Activated T-helper 2 cell treated with anti-CD3 and anti-CD28 coated beads, Interferon-gamma antibody, Interleukin-2, Interleukin-4, amounts not matched to agents 10 μg/mL and 5 μg/mL and 100 μg/mL, durations not matched to agents 14 hours and 24 hours and 36 hours (primary cell): Measurements from ENCODE around the gene RASA1. TPM values are rescaled to one million over a fixed set of nuclear protein-coding genes. Genes with fewer than 3 reads are reported as not detected.
A peak's percentile ranks its signal among the peaks of the same experiment; 100 is the strongest.

Source experiments
- DNase-seq: peaks from one replicate; pipeline ENCODE4 v3.0.0; 2021; ENCODE audit warnings: low spot score
- H3K27ac Mint-ChIP-seq: one replicate; pipeline ENCODE4 v1.8.0; 2021; ENCODE audit warnings: mixed read lengths
- H3K27me3 Mint-ChIP-seq: one replicate; pipeline ENCODE4 v1.8.0; 2021; ENCODE audit warnings: low read depth, mixed read lengths
- H3K36me3 Mint-ChIP-seq: one replicate; pipeline ENCODE4 v1.8.0; 2021; ENCODE audit warnings: low read depth, mixed read lengths
- H3K4me1 Mint-ChIP-seq: one replicate; pipeline ENCODE4 v1.8.0; 2021; ENCODE audit warnings: low read depth, mixed read lengths
- H3K4me3 Mint-ChIP-seq: one replicate; pipeline ENCODE4 v1.8.0; 2021; ENCODE audit warnings: low read depth, mild to moderate bottlenecking, moderate library complexity, mixed read lengths
- H3K9me3 Mint-ChIP-seq: one replicate; pipeline ENCODE4 v1.8.0; 2021; ENCODE audit warnings: mixed read lengths
- intact Hi-C: fragments of 100-400 bp; cut with micrococcal nuclease; formaldehyde crosslinking; loops from one replicate; pipeline ENCODE4 v1.15.1; 2023
- total RNA-seq: library from RNA; stranded (reverse); gene quantifications from 2 replicates; pipeline ENCODE4 v1.2.3, GENCODE V29; 2022

The RASA1 gene
- total RNA-seq, 1 donor from 2014 or later, result 21.1 TPM

DNA sequence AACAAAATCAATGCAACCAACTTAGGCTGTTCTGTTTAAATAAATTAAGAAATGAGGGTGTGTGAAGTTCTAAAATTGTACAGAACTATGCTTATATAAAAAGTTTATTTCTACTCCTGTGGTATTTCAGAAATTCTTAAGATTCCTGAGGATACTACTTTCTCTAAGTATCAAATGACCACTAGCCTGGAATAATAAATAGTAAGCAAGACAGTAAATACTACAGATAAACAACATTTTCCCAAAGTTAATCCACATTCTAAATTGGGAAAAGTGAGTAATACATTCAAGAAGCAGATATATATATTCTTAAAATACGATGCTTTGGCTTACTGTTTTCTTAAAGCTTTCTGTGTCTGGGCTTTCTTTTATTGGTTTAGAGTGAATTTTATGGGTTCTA, 115.5 kb downstream of the RASA1 start:
- Mint-ChIP-seq H3K36me3 (peaks cover 51% of the 10 kb centered on the region), H3K9me3 (no peaks in the 10 kb centered on the region), H3K4me3 (no peak overlapping the region), H3K4me1 (peaks cover 3% of the 10 kb centered on the region), H3K27ac (no peak overlapping the region), H3K27me3 (no peaks in the 10 kb centered on the region)
- DNase-seq, result no peak
- intact Hi-C loops, result no loop called here

DNA sequence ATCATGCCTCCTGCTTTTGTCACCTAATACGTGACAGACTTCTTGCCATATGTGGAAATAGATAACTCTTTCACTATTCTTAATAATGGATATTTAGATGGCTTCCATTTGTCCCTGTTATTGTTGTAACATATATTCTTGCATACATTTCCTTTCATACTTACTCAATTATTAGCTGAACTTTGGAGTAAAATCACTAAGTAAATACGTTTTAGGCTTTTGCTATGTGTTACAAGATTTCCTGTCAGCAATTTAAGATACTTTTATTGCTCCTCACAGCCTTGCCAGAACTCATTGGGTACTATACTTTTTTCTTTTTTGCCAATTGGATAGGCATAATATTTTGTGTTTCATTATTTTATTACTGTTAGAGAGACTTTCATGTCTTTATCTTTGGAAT, 118.1 kb downstream of the RASA1 start:
- no peak overlapping the region for H3K4me3 Mint-ChIP-seq
- H3K36me3 Mint-ChIP-seq, result peaks cover 56% of the 10 kb centered on the region
- no peak for DNase-seq
- H3K27me3 Mint-ChIP-seq, result no peaks in the 10 kb centered on the region
- no peak overlapping the region for H3K27ac Mint-ChIP-seq
- intact Hi-C loops, result no loop called here
- peaks cover 9% of the 10 kb centered on the region for H3K4me1 Mint-ChIP-seq
- no peaks in the 10 kb centered on the region for H3K9me3 Mint-ChIP-seq

DNA sequence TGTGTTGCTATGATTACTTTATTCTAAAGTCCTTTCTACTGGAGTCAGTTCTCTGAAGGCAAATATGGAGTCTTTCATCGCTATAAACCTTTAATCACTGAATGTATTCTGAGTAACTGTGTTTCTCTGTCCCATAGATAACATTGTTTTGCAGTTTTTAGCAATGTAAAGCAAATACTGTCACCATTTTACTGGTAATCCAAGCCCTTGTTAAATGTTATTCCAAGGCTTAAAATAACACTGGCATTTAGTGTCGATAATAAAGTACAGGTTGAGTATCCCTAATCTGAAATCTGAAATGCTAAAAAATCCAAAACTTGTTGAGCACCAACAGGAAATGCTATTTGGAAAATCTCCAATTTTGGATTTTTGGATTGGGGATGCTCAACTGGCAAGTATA, 120.4 kb downstream of the RASA1 start:
- Mint-ChIP-seq H3K9me3 (no peaks in the 10 kb centered on the region), H3K27ac (no peak overlapping the region), H3K36me3 (peaks cover 71% of the 10 kb centered on the region), H3K27me3 (no peaks in the 10 kb centered on the region), H3K4me3 (no peak overlapping the region), H3K4me1 (peaks cover 9% of the 10 kb centered on the region)
- no peak for DNase-seq
- intact Hi-C loops, result no loop called here

DNA sequence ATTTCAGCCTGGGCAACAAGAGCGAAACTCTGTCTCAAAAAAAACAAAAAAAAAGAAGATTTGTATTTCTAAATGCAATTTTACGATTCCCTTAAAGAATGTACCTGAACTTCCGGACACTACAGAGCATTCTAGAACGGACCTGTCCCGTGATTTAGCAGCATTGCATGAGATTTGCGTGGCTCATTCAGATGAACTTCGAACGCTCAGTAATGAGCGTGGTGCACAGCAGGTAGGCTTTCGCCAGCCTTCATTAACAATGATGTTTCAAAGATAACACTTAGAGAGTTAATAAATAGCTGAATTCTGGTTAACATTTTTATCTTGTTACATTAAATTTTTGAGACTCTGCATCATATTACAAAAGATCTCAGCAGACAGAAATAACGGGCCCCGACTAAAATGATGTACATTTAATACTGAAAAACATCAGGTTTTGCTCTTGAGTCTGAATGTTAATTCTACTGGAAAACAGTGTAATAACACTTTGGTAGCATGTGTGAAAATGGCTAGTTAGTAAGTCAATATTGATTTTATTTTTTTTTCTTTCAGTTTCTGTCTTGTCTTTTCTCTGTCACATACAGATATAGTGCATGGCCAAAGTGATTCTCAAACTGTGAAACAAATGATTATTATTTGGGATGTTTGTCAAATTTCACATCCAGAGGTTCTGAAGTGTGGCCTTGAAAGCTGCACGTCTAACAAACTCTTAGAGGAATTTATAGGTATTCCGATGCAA, 121.8 kb downstream of the RASA1 start:
- peaks cover 9% of the 10 kb centered on the region for H3K4me1 Mint-ChIP-seq
- no peak overlapping the region for H3K4me3 Mint-ChIP-seq
- intact Hi-C loops, result loop anchor here (5.0 kb wide), 1 partner anchor 42 kb away; no protein-coding TSS in a partner anchor
- H3K9me3 Mint-ChIP-seq, result no peaks in the 10 kb centered on the region
- no peak overlapping the region for H3K27ac Mint-ChIP-seq
- no peaks in the 10 kb centered on the region for H3K27me3 Mint-ChIP-seq
- DNase-seq, result no peak
- H3K36me3 Mint-ChIP-seq, result peaks cover 72% of the 10 kb centered on the region

DNA sequence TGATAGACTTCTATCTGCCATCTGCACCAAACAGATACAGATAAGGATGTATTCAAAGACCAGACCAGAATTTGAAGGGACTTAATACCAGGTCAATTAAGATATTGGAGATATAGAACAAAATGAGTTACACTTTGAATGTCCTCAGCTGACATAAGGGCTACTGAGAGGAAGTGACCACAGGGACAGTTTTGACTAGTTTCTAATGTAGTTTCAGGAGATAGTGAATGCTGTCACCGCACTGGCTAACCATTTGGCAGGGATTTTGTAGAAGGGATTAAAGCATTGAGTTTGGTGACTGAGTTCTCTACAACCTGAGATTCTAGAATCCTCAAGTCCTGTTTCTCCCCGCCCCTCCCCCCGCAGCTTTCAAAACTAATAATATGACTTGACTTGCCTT, 122.4 kb downstream of the RASA1 start:
- DNase-seq, result no peak
- no peaks in the 10 kb centered on the region for H3K27me3 Mint-ChIP-seq
- intact Hi-C loops, result loop anchor here (5.0 kb wide), 1 partner anchor 43 kb away; no protein-coding TSS in a partner anchor
- H3K27ac Mint-ChIP-seq, result no peak overlapping the region
- H3K9me3 Mint-ChIP-seq, result no peaks in the 10 kb centered on the region
- H3K4me1 Mint-ChIP-seq, result peaks cover 9% of the 10 kb centered on the region
- peaks cover 78% of the 10 kb centered on the region for H3K36me3 Mint-ChIP-seq
- no peak overlapping the region for H3K4me3 Mint-ChIP-seq

DNA sequence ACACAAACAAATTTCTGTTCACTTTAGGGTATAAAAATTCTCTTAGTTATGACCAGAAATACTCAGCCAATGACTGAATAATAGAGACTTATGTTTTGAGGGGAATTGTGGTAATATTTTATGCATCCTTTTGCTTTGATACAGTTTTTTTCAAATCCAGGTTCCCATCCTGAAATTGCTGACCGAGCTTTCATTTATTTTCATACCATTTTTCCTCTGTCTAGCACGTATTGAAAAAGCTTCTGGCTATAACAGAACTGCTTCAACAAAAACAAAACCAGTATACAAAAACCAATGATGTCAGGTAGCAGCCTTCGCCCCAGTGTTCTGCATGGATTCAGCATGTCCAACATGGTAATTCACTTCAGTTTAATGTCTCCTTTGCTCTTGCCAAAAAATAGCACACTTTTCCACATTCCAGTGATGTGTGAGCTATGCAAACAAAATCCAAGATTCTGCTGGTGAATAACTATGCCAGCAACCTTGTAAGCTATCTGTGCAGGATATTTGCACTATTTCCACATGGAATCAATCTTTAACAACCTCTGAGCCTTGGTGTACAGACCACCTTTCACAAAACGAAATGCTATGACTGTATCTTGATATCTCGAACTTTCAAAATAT, 123.0 kb downstream of the RASA1 start:
- Mint-ChIP-seq H3K4me1 (peaks cover 9% of the 10 kb centered on the region), H3K27me3 (no peaks in the 10 kb centered on the region), H3K4me3 (no peak overlapping the region), H3K9me3 (no peaks in the 10 kb centered on the region), H3K27ac (no peak overlapping the region), H3K36me3 (peaks cover 82% of the 10 kb centered on the region)
- DNase-seq, result no peak
- intact Hi-C loops, result loop anchor here (5.0 kb wide), 1 partner anchor 43 kb away; no protein-coding TSS in a partner anchor

DNA sequence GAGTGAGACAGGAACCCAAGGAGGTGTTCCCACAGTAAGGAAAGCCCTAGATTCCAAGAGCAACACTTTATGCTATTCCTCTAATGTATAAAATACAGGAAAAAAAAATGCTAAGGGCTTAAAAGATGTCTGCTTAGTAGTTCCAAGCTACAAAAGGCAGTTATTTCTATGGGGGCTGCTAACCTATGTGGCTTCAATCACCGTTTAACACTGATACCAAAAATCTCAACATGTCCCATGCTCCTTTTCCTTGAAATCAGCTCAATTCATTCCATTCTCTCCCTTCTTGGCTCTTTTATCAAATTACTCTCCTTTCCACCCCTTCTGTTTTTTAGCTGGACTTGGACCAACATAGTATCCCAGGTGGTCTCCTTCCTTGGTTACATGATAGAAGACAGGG, 124.5 kb downstream of the RASA1 start:
- Mint-ChIP-seq H3K27me3 (no peaks in the 10 kb centered on the region), H3K4me1 (peaks cover 15% of the 10 kb centered on the region), H3K36me3 (peaks cover 79% of the 10 kb centered on the region), H3K4me3 (no peak overlapping the region), H3K27ac (no peak overlapping the region), H3K9me3 (no peaks in the 10 kb centered on the region)
- DNase-seq, result no peak
- intact Hi-C loops, result loop anchor here (5.0 kb wide), 1 partner anchor 45 kb away; no protein-coding TSS in a partner anchor

DNA sequence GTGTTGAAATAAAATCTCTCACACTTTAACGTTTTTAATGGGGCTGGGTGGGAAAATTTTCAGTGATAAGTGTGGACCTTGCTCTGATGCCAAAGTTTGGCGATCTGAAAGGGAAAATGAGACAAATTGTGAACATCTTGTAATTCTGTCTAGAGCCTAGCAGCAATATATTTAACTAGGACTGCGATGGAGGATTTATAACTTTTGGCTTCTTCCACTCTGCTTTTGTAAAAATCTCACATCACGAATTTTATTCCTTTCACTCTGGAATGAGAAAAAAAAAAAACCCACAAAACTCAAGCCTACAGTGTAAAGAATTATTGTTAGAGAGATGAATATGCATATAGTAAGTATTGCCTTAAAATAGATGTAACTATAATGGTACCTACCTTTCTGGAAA, 125.1 kb downstream of the RASA1 start:
- Mint-ChIP-seq H3K27ac (peak overlapping the region; percentile 34), H3K9me3 (no peaks in the 10 kb centered on the region), H3K4me3 (no peak overlapping the region), H3K4me1 (peaks cover 15% of the 10 kb centered on the region), H3K27me3 (no peaks in the 10 kb centered on the region), H3K36me3 (peaks cover 80% of the 10 kb centered on the region)
- intact Hi-C loops, result loop anchor here (5.0 kb wide), 1 partner anchor 46 kb away; no protein-coding TSS in a partner anchor
- DNase-seq, result no peak

DNA sequence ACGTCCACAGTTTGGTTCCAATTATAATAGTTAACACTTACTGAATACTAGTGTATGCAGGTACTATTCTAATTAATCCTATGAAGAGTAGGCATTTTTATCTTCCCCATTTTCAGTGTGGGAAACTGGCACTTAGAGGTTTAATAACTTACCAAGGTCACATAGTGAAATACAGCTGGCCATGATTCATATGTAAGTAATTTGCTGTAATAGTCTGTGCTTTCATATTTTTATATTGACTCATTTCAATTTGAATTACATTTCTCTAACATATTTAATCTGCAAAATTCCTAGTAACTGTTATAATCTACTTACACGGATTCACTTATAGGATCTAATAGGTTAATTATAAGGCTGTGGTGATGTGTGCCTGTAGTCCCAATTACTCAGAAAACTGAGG, 125.6 kb downstream of the RASA1 start:
- Mint-ChIP-seq H3K4me3 (no peak overlapping the region), H3K9me3 (no peaks in the 10 kb centered on the region), H3K27me3 (no peaks in the 10 kb centered on the region), H3K4me1 (peaks cover 15% of the 10 kb centered on the region), H3K36me3 (peaks cover 79% of the 10 kb centered on the region), H3K27ac (no peak overlapping the region)
- no peak for DNase-seq
- intact Hi-C loops, result loop anchor here (5.0 kb wide), 1 partner anchor 46 kb away; no protein-coding TSS in a partner anchor

DNA sequence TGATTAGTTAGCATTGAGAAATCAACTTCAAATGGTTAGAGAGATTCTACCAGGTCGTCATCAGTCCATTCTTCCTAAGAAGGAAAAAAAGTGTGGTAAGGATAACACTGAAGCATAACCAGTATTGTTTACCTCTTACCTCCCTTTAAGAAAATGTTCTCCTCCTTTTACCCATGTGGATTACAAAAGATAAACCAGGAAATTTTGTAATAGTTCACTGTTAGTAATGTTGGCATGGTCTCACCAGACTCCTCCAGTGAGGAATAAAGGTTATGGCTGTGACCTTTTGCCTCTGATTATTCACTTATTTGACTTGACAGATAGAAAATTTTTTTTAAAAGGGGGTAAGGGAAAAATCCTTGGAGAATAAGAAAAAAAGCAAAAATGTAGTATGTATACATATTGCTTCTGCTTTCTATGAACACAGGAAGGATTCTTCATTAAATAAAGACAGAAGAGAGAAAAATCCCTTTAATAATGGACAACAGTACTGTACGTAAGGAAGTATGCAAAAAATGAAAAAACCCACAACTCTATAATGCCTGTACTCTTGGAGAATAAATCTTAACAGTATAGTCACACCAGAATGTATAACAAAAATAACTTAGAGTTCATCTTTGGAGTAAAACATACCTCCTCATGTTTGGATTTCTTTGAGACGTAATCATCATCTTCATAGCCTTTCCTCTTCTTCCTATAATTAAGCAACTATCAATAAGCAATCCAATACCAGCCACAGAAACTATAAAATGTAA, 126.9 kb downstream of the RASA1 start:
- Mint-ChIP-seq H3K9me3 (no peaks in the 10 kb centered on the region), H3K27ac (no peak overlapping the region), H3K27me3 (no peaks in the 10 kb centered on the region), H3K36me3 (peaks cover 86% of the 10 kb centered on the region), H3K4me1 (peaks cover 13% of the 10 kb centered on the region), H3K4me3 (no peak overlapping the region)
- intact Hi-C loops, result loop anchor here (5.0 kb wide), 1 partner anchor 47 kb away; no protein-coding TSS in a partner anchor
- no peak for DNase-seq

DNA sequence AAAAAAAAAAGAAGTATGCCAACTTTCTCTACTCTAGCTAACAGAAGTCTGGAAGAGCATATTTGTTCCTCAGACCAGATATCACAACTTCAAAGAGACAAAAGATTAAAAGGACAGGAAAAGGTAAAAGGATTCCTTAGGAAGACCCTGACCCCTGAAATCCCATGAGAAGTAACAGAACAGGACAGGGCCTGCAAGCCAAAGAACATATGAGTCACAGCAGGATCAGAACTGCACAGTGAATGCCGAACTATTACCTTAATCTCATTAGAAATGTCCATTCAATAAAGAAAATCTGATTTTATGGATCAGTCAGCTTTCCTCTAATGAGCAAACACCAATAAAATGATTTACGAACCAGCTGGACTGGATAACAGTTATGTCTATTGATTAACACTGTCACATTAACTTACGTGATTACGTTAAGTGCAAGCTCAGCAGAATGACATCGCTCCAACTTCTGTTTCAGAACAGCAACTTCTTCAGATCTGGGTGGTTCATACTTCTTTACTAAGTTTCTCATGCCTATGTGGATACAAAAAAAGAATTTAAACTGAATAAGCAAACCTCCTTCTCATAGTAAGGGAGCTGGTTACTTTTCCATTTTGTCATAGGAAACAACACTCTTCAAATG, 131.4 kb downstream of the RASA1 start:
- peaks cover 72% of the 10 kb centered on the region for H3K36me3 Mint-ChIP-seq
- H3K4me1 Mint-ChIP-seq, result peaks cover 13% of the 10 kb centered on the region
- H3K27me3 Mint-ChIP-seq, result no peaks in the 10 kb centered on the region
- H3K4me3 Mint-ChIP-seq, result no peak overlapping the region
- no peak overlapping the region for H3K27ac Mint-ChIP-seq
- intact Hi-C loops, result no loop called here
- H3K9me3 Mint-ChIP-seq, result no peaks in the 10 kb centered on the region
- DNase-seq, result no peak

DNA sequence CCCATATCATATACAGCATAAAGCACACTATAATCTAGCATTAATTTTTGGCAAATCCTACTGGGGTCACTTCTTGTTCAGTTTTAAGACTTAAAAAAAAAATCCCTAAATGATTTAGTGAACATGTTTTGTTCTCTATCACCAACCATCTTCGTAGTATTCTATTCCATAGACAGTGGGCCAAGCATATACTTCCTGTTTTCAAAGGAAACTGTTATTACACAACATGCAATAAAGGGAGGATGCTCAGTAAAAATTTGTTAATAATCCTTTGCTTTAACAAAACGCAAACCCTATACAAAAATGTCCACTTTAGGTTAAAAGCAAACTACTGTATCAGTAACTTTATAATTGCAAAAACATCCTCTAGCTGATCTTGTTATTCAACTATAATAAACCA, 132.0 kb downstream of the RASA1 start:
- Mint-ChIP-seq H3K9me3 (no peaks in the 10 kb centered on the region), H3K4me3 (no peak overlapping the region), H3K27me3 (no peaks in the 10 kb centered on the region), H3K4me1 (peaks cover 13% of the 10 kb centered on the region), H3K36me3 (peaks cover 72% of the 10 kb centered on the region), H3K27ac (no peak overlapping the region)
- intact Hi-C loops, result loop anchor here (1.0 to 5.0 kb wide), 4 partner anchors 9 to 517 kb away; no protein-coding TSS in a partner anchor
- no peak for DNase-seq
